ENCODE data around the gene GCGR.

Gene GCGR

DNA sequence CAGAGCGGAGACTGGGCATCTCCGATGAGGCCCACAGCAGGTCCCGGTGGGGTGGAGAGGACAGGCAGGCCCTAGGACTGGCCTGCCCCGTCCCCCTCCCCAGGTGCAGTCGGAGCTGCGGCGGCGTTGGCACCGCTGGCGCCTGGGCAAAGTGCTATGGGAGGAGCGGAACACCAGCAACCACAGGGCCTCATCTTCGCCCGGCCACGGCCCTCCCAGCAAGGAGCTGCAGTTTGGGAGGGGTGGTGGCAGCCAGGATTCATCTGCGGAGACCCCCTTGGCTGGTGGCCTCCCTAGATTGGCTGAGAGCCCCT is 9.4 kb downstream of the GCGR start:
- no peak for DNase-seq (ENCODE audit: low read depth)
- no peak overlapping the region for H3K4me3 ChIP-seq (ENCODE audit: low read depth, low read length)
- TF ChIP-seq, protein P1, sequence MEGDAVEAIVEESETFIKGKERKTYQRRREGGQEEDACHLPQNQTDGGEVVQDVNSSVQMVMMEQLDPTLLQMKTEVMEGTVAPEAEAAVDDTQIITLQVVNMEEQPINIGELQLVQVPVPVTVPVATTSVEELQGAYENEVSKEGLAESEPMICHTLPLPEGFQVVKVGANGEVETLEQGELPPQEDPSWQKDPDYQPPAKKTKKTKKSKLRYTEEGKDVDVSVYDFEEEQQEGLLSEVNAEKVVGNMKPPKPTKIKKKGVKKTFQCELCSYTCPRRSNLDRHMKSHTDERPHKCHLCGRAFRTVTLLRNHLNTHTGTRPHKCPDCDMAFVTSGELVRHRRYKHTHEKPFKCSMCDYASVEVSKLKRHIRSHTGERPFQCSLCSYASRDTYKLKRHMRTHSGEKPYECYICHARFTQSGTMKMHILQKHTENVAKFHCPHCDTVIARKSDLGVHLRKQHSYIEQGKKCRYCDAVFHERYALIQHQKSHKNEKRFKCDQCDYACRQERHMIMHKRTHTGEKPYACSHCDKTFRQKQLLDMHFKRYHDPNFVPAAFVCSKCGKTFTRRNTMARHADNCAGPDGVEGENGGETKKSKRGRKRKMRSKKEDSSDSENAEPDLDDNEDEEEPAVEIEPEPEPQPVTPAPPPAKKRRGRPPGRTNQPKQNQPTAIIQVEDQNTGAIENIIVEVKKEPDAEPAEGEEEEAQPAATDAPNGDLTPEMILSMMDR (IDR thresholded peaks at IDR 0.05; ENCODE audit: insufficient read depth, low read depth, low read length, missing control alignments) = no peak

DNA sequence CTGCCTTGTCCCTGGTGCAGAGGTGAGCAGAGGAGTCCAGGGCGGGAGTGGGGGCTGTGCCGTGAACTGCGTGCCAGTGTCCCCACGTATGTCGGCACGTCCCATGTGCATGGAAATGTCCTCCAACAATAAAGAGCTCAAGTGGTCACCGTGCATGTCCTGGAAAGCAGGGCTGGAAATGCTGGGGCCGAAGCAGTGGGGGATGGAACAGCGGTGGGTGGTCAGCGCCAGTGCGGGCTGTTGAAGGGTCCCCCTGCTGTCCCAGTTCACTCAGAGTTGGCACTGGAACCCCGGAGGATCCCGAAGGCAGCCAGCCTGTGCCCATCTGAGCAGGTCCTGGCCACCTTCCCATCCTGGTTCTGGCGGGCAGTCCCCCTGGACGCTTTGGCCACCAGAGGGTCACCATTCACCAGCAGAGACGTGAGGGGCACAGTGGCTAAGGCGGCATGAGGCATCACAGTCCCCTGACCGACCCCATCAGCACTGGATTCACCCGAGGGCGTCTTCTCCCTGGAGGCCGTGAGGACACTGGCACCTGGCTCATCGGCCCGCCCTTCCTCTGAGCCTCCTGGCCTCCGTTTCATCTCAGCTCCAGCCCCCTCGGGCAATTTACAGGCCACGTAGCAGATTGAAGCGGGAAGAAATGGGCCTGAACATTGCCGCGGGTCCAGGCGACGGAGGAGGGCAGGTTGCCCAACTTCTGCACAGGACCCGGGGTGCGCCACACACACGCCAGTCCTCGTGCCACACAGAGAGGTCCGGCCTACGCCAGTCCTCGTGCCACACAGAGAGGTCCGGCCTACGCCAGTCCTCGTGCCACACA is 10.1 kb downstream of the GCGR start:
- DNase-seq (ENCODE audit: low read depth) = no peak
- no peak overlapping the region for H3K4me3 ChIP-seq (ENCODE audit: low read depth, low read length)
- TF ChIP-seq, protein P1 (IDR thresholded peaks at IDR 0.05; ENCODE audit: insufficient read depth, low read depth, low read length, missing control alignments) = no peak

DNA sequence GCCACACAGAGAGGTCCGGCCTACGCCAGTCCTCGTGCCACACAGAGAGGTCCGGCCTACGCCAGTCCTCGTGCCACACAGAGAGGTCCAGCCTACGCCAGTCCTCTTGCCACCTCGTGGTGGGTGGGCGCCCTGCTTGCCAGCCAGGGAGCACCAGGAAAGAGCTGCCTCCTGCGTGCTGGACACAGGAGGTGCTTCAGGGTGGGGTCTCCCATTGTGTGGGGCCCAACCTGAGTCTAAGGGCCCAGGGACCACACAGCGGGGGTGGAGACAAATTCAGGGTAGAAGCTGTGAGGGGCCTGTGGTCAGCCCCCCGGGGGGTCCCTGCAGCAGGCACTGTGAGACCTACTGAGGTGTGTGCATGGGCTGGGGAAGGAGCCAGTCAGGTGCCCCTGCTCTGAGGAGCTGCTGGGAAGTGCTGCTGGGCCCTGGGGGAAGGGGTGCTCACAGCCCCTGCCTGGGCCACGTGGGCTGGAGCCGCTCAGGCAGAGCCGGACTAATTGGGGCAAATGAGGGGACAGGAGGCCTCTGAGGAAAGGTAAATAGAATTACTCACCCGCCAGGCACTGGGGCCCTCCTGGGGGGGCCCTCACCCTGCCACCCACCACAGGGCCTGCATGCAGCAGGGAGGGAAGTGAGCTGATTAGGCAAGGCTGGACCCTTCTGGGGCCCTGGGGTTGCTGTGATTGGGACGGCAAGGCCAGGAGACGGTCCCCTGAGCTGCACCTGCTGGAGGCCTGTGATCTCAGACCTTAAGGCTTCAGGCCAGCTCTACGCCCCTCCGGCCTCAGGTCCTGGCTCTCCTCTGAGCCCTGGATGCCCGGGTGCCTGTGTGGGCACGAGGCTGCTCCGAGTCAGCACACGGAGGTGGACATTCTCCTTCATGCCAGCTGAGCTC is 11.0 kb downstream of the GCGR start:
- H3K4me3 ChIP-seq (ENCODE audit: low read depth, low read length) = no peak overlapping the region
- TF ChIP-seq, protein P1 (IDR thresholded peaks at IDR 0.05; ENCODE audit: insufficient read depth, low read depth, low read length, missing control alignments) = no peak
- DNase-seq (ENCODE audit: low read depth) = no peak

DNA sequence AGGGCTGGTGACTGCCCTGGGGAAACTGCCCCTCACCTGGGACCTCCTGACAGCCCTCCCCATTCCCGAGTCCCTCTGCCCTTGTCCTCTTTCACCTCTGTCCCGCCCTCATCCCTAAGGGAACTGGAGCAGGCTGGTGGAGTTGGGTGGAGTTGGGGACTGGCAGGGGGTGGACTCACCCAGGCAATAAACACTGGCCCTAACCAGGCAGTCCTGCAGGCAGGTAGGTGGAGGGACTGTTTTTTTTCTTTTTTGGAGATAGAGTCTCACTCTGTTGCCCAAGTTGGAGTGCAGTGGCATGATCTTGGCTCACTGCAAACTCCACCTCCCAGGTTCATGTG is 11.7 kb downstream of the GCGR start:
- DNase-seq (ENCODE audit: low read depth) = no peak
- TF ChIP-seq, protein P1 (IDR thresholded peaks at IDR 0.05; ENCODE audit: insufficient read depth, low read depth, low read length, missing control alignments) = no peak
- H3K4me3 ChIP-seq (ENCODE audit: low read depth, low read length) = no peak overlapping the region

DNA sequence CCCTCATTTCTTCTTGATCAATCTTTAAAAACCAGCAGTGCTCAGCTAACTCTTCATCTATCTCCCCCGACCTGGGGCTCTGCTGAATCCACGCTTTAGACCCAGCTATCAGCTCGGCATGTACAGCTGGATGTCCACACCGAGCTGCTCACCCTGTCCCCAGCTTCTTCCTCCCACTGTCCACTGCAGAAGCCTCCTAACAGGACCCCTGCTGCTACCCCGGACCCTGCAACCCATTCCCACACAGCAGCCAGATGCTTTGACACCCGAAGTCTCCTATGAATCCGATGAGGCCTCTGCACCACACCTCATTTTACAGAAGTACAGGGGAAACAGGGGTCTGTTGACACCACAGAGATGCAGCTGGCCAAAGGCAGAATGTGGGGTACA is 13.8 kb downstream of the GCGR start:
- no peak for DNase-seq (ENCODE audit: low read depth)
- no peak overlapping the region for H3K4me3 ChIP-seq (ENCODE audit: low read depth, low read length)
- TF ChIP-seq, protein P1 (IDR thresholded peaks at IDR 0.05; ENCODE audit: insufficient read depth, low read depth, low read length, missing control alignments) = no peak

DNA sequence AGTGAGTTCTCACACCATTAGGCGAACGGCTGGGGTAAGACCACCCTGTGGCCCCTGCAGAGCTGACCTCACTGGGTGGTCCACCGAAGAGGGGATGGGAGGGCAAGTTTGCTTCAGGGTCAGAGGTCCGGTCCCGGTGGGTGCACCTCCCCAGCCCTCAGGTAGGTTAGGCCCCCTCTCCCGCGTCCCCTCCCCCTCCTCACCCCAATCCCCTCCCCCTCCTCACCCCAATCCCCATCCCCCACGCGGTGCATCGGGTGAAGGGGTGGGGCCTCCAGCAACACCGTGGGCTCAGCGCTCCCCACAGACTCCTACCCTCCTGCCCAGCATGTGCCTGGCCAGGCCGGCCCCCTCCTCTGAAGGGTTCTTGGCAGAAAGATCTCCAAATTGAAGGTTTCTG is 15.8 kb downstream of the GCGR start:
- no peak for DNase-seq (ENCODE audit: low read depth)
- no peak overlapping the region for H3K4me3 ChIP-seq (ENCODE audit: low read depth, low read length)
- TF ChIP-seq, protein P1 (IDR thresholded peaks at IDR 0.05; ENCODE audit: insufficient read depth, low read depth, low read length, missing control alignments) = no peak
